Stimulated activated CD8-positive, alpha-beta memory T cell treated with anti-CD3 and anti-CD28 coated beads, Interleukin-2, amount 100 ng/mL, for 1 hour (primary cell): Measurements from ENCODE around the gene CCDC78.

Source experiments
- DNase-seq, 2 donors: peaks; one replicate each; pipeline ENCODE4 v3.0.0-alpha.2; 2020; ENCODE audit warnings: low read depth in 2 of 2

The CCDC78 gene

GRCh38 chr16:711548-712320 lies 14.5 kb downstream of the CCDC78 start:
- DNase-seq = peak; percentile 60 to 67

GRCh38 chr16:711084-711483 lies 15.2 kb downstream of the CCDC78 start:
- no peak for DNase-seq

GRCh38 chr16:710500-711075 lies 15.7 kb downstream of the CCDC78 start:
- DNase-seq = no peak

- no peak for DNase-seq
Measured at GRCh38 chr16:709566-710499, 16.4 kb downstream of the CCDC78 start.

GRCh38 chr16:708959-709358 lies 17.3 kb downstream of the CCDC78 start:
- no peak for DNase-seq

- DNase-seq = no peak
Measured at GRCh38 chr16:708019-708418, 18.2 kb downstream of the CCDC78 start.

GRCh38 chr16:707062-707538 lies 19.1 kb downstream of the CCDC78 start:
- DNase-seq = no peak

- no peak for DNase-seq
Measured at GRCh38 chr16:706189-707061, 19.8 kb downstream of the CCDC78 start.

GRCh38 chr16:705431-706188 lies 20.6 kb downstream of the CCDC78 start, which contains the start of gene FBXL16:
Gene FBXL16, minus strand, starts transcription at chr16:705801. Its CDS starts 8,396 bp downstream, at chr16:697405.
- DNase-seq = no peak

GRCh38 chr16:704552-705380 lies 21.5 kb downstream of the CCDC78 start:
- no peak for DNase-seq

- no peak for DNase-seq
Measured at GRCh38 chr16:704047-704446, 22.2 kb downstream of the CCDC78 start.

- DNase-seq = no peak
Measured at GRCh38 chr16:703406-703805, 22.8 kb downstream of the CCDC78 start.

GRCh38 chr16:702341-702740 lies 23.9 kb downstream of the CCDC78 start:
- DNase-seq = no peak

- no peak for DNase-seq
Measured at GRCh38 chr16:700684-701584, 25.3 kb downstream of the CCDC78 start.

GRCh38 chr16:698911-699671 lies 27.2 kb downstream of the CCDC78 start:
- DNase-seq = no peak

- DNase-seq = peak; percentile 29 to 42
Measured at GRCh38 chr16:695355-696089, 30.7 kb downstream of the CCDC78 start.

- DNase-seq = no peak
Measured at GRCh38 chr16:694863-695354, 31.3 kb downstream of the CCDC78 start.
